IPS-NIHi11 (cell line): Measurements from ENCODE around the gene DNAAF6.

Source experiments
- DNase-seq: peaks from one replicate; pipeline ENCODE4 v3.0.0; 2012; ENCODE audit warnings: mixed read lengths, low spot score

The DNAAF6 gene

DNA sequence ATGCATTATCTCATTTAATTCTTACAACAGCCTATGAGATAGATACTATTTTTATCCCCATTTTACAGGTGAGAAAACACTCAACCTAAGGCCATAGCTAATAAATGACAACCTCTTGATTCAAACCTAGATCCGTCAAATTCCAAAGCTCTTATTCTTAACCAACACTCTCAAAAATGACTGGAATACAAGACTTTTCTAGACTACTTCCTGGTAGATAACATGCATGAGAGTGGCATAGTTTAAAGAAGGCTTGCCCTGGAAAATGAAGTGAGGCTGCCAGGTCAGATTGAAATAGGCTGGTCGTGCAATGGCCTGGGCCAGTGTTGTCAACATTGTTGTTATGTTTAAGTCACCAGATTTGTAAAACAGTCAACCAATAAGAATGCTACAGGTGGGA, 86.6 kb downstream of the DNAAF6 start:
- no peak for DNase-seq
